Natural killer cell treated with Interleukin-12 subunit alpha and Interleukin-12 subunit beta and Interleukin-15 and Interleukin-18, amount 100 ng/mL, for 72 hours (primary cell): Measurements from ENCODE around the gene PSD. TPM values are rescaled to one million over a fixed set of nuclear protein-coding genes. Genes with fewer than 3 reads are reported as not detected.

Experiments used
- ATAC-seq, 2 donors: fragments of 150-1000 bp; cut with Tn5 transposase in 1 of 2; sonication (Bioruptor Pico), chemical (Tn5 transposase) in 1 of 2; 2 replicates each; pipeline ENCODE4 v1.10.0; 2021
- DNase-seq: peaks from one replicate; pipeline ENCODE4 v3.0.0; 2022; ENCODE audit warnings: low spot score
- H3K27ac Mint-ChIP-seq, 2 donors: 1 replicate in 1 of 2; 2 replicates in 1 of 2; pipeline ENCODE4 v1.8.0; 2022; ENCODE audit warnings: mixed read lengths in 2 of 2, mild to moderate bottlenecking in 1 of 2, moderate library complexity in 1 of 2
- H3K27me3 Mint-ChIP-seq, 2 donors: 1 replicate in 1 of 2; 2 replicates in 1 of 2; pipeline ENCODE4 v1.8.0; 2022; ENCODE audit warnings: mixed read lengths in 2 of 2
- H3K36me3 Mint-ChIP-seq: one replicate; pipeline ENCODE4 v1.8.0; 2022; ENCODE audit warnings: mixed read lengths
- H3K4me1 Mint-ChIP-seq, 2 donors: 1 replicate in 1 of 2; 2 replicates in 1 of 2; pipeline ENCODE4 v1.8.0; 2022; ENCODE audit warnings: low read depth in 2 of 2, mixed read lengths in 2 of 2, mild to moderate bottlenecking in 1 of 2
- H3K4me3 Mint-ChIP-seq: one replicate; pipeline ENCODE4 v1.8.0; 2022; ENCODE audit warnings: mixed read lengths
- H3K9me3 Mint-ChIP-seq: 2 replicates; pipeline ENCODE4 v1.8.0; 2022; ENCODE audit warnings: mixed read lengths
- total RNA-seq, 2 donors: library from RNA; stranded (reverse); gene quantifications; one replicate each; pipeline ENCODE4 v1.2.3, GENCODE V29; 2022

The PSD gene
- total RNA-seq, 2 donors from 2014 or later, result 2.3 to 7.6 TPM

DNA sequence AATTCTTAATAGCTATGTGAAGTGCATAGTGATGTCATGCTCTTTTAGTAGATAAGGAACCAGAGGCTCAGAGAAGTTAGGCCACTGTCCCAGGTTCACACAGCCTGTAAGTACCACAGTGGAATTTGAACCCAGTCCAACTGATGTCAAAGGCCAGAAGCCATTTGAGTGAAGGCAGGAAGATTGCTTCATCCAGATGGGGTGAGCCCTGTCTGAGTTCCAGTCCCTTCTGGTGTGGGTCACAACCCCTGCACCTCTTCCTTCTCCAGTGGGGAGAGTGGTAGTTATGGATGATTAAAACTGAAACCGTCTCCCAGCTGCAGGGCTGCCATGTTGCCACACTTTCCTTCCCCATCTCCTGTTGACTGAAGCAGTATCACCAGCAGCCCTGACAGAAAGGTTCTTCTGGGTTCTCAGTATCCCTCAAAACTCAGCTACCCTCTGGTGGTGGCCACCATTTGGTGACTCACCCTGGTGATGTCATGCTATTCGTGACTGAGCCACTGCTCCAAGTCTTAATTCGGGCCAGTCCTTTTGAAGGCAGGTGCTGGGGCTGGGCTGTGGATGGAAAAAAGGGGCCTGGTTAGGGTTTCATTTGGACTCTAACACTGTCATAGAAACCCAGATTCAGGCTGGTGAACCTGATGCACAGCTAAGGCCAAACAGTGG is 34.2 kb upstream of the PSD start:
- peak; percentile 71 for DNase-seq
- peaks cover 19 to 26% of the 10 kb centered on the region in 2 donors for H3K4me1 Mint-ChIP-seq

DNA sequence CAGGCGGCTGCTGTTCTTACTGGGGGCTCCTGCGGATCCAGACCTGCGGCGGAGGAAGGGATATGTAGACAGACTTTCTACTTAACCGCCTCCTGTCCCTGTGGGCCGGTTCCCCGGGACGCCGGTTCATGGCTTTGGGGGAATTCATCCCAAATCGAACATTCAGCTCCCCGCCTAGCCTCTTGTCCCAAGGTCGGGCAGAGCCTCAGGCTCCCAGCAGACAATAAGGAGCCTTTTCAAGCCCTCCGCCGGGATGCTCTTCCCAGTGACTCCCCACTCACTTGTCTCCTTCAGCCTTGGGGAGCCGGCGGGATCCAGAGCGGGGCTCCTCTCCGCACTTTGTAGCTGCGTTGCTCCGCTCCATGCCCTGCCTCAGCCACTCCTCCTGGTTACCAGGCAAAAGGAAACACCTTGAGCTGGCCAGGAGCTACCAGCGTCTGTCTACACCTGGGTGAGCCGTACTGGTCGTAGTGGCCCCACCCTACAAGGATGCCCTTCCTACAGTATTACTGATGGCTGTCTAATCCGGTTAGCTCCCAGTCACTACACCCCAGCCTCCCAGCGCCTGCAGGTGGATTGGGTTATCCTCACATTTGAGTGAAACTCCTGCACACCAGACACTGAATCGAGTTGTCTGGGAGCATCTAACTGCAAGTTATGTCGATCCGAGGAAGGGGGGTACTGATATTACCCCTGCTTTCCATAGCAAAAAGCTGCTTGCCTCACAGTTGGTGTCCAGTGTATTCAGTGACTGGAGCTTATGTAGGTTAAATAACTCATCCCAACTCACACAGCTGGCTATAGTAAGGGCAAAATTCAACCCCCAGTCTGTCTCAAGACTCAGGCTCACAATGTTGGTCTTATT is 32.8 kb upstream of the PSD start, which contains the start of gene C10orf95:
TSS of gene C10orf95 (minus strand) at position 439 of the 865 bp plus-strand sequence. CDS start 450 bp downstream, outside the sequence.
- H3K4me1 Mint-ChIP-seq, result peaks cover 19 to 26% of the 10 kb centered on the region in 2 donors
- DNase-seq (no peak), ATAC-seq (no peak)
- H3K27ac Mint-ChIP-seq, result peak within 1 kb of the TSS; percentile 89 to 93
- peak within 1 kb of the TSS; percentile 81 for H3K4me3 Mint-ChIP-seq
- no peaks in the 10 kb centered on the region for H3K27me3 Mint-ChIP-seq
- no peaks in the 10 kb centered on the region for H3K9me3 Mint-ChIP-seq
- peaks cover 7% of the 10 kb centered on the region for H3K36me3 Mint-ChIP-seq

More for the DNA sequence above, 34.2 kb upstream of the PSD start:
- no peaks in the 10 kb centered on the region for H3K9me3 Mint-ChIP-seq
- H3K27me3 Mint-ChIP-seq, result no peaks in the 10 kb centered on the region
- peaks cover 7% of the 10 kb centered on the region for H3K36me3 Mint-ChIP-seq
- H3K27ac Mint-ChIP-seq, result peak overlapping the region; percentile 89 to 93
- peak; percentile 69 to 74 for ATAC-seq
- H3K4me3 Mint-ChIP-seq, result peak overlapping the region; percentile 81

GRCh38 chr10:102450374-102451104 is 32.0 kb upstream of the PSD start:
- peak; percentile 93 for DNase-seq
- no peaks in the 10 kb centered on the region for H3K9me3 Mint-ChIP-seq
- H3K27me3 Mint-ChIP-seq, result no peaks in the 10 kb centered on the region
- peak overlapping the region; percentile 83 to 89 for H3K27ac Mint-ChIP-seq
- peak; percentile 89 to 92 for ATAC-seq
- H3K4me3 Mint-ChIP-seq, result peak overlapping the region; percentile 94
- H3K4me1 Mint-ChIP-seq, result peaks cover 19 to 26% of the 10 kb centered on the region in 2 donors
- H3K36me3 Mint-ChIP-seq, result peaks cover 7% of the 10 kb centered on the region

DNA sequence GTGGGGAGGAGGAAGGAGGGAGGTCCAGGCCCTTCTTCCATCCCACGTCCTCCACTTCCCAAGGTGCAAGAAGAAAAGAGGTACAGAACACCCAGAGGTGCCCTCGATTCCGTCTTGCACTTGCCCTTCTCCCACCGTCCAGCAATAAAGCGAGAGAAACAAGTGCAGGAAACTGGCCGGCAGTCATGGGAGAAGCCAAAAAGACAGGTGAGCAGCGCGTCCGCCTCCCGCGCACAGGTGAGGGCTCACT is 31.5 kb upstream of the PSD start:
- ATAC-seq, result peak in 1 of 2 donors; percentile 0
- Mint-ChIP-seq H3K27me3 (no peaks in the 10 kb centered on the region), H3K4me3 (peak overlapping the region; percentile 94), H3K9me3 (no peaks in the 10 kb centered on the region), H3K27ac (peak overlapping the region; percentile 83 to 89), H3K4me1 (peaks cover 19 to 27% of the 10 kb centered on the region in 2 donors), H3K36me3 (peaks cover 7% of the 10 kb centered on the region)
- DNase-seq, result no peak

DNA sequence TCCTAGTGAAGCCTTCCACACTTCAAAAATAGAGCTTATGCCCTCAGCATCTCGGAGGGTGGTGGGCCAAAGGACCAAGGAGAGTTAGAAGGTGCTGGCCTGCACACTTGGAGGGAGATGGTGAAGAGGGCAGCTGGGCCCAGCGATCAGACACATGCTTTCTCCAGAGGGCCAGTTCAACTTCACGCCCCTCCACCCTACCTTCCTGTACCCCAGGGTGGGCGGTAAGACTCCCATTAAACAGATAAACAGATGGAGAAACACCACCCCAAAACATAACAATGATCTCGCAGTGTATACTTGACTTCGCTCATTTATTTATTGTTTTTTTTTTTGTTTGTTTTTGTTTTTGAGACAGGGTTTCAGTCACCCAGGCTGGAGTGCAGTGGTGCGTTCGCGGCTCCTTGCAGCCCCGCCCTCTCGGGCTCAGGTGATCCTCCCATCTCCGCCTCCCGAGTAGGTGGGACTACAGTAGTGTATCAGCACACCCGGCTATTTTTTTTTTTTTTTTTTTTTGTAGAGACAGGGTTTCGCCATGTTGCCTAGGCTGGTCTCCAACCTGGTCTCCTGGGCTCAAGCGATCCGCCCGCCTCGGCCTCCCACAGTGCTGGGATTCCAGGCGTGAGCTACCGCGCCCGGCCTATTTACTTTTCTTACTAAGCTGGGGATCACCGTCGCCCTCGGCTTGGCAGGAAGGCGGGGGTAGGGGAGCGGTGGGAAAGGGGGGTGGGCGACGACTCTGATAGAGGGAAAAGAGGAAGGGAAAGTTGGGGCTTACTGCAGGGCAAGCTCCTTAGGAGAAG is 30.9 kb upstream of the PSD start:
- no peaks in the 10 kb centered on the region for H3K27me3 Mint-ChIP-seq
- peaks cover 19 to 31% of the 10 kb centered on the region in 2 donors for H3K4me1 Mint-ChIP-seq
- ATAC-seq, result peak; percentile 68 to 75
- peaks cover 7% of the 10 kb centered on the region for H3K36me3 Mint-ChIP-seq
- H3K27ac Mint-ChIP-seq, result peak overlapping the region; percentile 83 to 89
- no peaks in the 10 kb centered on the region for H3K9me3 Mint-ChIP-seq
- H3K4me3 Mint-ChIP-seq, result peak overlapping the region; percentile 94
- peak; percentile 86 for DNase-seq

DNA sequence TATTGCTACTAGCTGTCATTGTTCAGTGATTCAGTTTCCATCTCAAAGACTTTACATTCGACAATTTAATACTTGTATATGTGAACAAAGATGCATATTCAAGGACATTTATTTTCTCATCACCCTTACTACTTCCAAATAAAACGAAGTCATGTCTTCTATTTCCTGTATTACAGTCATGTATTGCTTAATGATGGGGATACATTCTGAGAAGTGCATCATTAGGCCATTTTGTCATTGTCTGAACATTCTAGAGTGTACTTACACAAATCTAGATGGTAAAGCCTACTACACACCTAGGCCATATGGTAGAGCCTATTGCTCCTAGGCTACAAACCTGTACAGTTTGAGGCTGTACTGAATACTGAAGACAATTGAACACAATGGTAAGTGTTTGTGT is 26.3 kb upstream of the PSD start:
- DNase-seq, result no peak
- Mint-ChIP-seq H3K36me3 (no peaks in the 10 kb centered on the region), H3K27ac (peak overlapping the region in 1 of 2 donors; percentile 48), H3K9me3 (no peaks in the 10 kb centered on the region), H3K4me3 (no peak overlapping the region), H3K4me1 (peaks cover 8 to 13% of the 10 kb centered on the region in 2 donors), H3K27me3 (no peaks in the 10 kb centered on the region)
- ATAC-seq, result no peak

DNA sequence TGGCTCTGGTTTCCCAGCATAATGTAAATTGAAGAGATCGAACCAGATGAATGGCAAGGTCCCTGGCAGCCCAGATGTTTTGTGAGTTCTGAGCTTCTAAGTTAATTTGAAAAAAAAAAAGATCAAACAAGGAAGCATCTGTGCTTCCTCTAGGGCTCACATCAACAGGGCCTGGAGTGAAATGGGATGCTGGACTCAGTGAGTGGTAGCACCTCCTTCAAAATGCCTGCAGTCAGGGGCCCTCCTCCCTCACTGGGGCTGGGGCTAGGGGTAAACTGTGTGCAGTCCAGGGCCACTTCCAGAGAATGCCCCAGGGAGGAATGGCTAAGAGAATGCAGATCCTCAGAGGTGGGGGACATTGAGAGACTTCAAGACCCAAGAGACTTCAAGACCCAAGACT is 19.8 kb upstream of the PSD start:
- H3K9me3 Mint-ChIP-seq, result no peaks in the 10 kb centered on the region
- peak overlapping the region; percentile 90 to 92 for H3K27ac Mint-ChIP-seq
- peaks cover 36 to 45% of the 10 kb centered on the region in 2 donors for H3K4me1 Mint-ChIP-seq

DNA sequence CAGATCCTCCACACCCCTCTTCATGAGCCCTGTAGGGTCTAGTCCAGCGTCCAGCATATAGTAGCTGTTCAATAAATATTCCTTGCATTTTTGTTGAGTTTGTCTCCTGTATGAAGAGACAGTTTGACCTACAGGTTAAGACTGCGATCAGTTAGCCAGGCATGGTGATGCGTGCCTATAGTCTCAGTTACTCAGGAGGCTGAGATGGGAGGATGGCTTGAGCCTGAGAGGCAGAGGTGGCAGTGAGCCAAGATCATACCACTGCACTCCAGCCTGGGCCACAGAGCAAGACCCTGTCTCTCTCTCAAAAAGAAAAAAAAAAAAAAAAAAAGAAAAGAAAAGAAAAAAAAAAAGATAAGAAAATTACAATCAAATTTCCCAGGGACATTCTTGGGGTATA is 18.9 kb upstream of the PSD start:
- Mint-ChIP-seq H3K27me3 (no peaks in the 10 kb centered on the region), H3K36me3 (no peaks in the 10 kb centered on the region), H3K9me3 (no peaks in the 10 kb centered on the region), H3K27ac (peak overlapping the region; percentile 90 to 92), H3K4me3 (peak overlapping the region; percentile 89), H3K4me1 (peaks cover 40 to 54% of the 10 kb centered on the region in 2 donors)
- DNase-seq (no peak), ATAC-seq (no peak)

More for the DNA sequence above, 19.8 kb upstream of the PSD start:
- no peak for DNase-seq
- peak overlapping the region; percentile 89 for H3K4me3 Mint-ChIP-seq
- no peaks in the 10 kb centered on the region for H3K36me3 Mint-ChIP-seq
- no peaks in the 10 kb centered on the region for H3K27me3 Mint-ChIP-seq
- ATAC-seq, result no peak

GRCh38 chr10:102436312-102436711 is 17.7 kb upstream of the PSD start:
- ATAC-seq, result no peak

GRCh38 chr10:102435529-102436233 is 17.1 kb upstream of the PSD start:
- H3K9me3 Mint-ChIP-seq, result no peaks in the 10 kb centered on the region
- peak overlapping the region; percentile 89 for H3K4me3 Mint-ChIP-seq
- no peaks in the 10 kb centered on the region for H3K36me3 Mint-ChIP-seq
- H3K4me1 Mint-ChIP-seq, result peaks cover 46 to 66% of the 10 kb centered on the region in 2 donors
- H3K27me3 Mint-ChIP-seq, result no peaks in the 10 kb centered on the region
- DNase-seq (peak; percentile 79), ATAC-seq (peak; percentile 15 to 64)
- peak overlapping the region; percentile 90 to 92 for H3K27ac Mint-ChIP-seq

More at GRCh38 chr10:102436312-102436711, 17.7 kb upstream of the PSD start:
- Mint-ChIP-seq H3K4me1 (peaks cover 46 to 65% of the 10 kb centered on the region in 2 donors), H3K27ac (peak overlapping the region; percentile 90 to 92), H3K9me3 (no peaks in the 10 kb centered on the region), H3K4me3 (peak overlapping the region; percentile 89), H3K27me3 (no peaks in the 10 kb centered on the region), H3K36me3 (no peaks in the 10 kb centered on the region)
- DNase-seq, result no peak

DNA sequence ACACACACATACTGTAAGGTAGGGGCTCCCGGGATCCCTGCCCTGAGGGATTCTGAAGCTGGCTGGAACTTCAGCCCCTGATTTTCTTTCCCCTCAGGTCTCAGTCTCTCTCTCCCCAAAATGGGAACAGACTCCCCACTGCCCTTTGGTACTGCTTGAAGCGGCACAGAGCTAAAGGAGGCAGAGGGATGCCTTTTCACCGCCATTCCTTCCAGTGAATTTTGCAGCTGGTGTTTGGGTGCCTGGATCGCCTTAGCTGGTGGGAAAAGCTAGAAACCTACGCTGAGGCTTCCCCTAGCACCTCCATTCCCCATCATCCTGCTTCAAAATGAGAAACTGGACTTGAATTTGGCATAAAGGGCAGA is 16.5 kb upstream of the PSD start:
- no peaks in the 10 kb centered on the region for H3K9me3 Mint-ChIP-seq
- H3K4me3 Mint-ChIP-seq, result peak overlapping the region; percentile 89
- H3K27me3 Mint-ChIP-seq, result no peaks in the 10 kb centered on the region
- DNase-seq, result no peak
- no peaks in the 10 kb centered on the region for H3K36me3 Mint-ChIP-seq
- ATAC-seq, result no peak
- peak overlapping the region; percentile 90 to 92 for H3K27ac Mint-ChIP-seq
- H3K4me1 Mint-ChIP-seq, result peaks cover 46 to 66% of the 10 kb centered on the region in 2 donors

- no peaks in the 10 kb centered on the region for H3K36me3 Mint-ChIP-seq
- no peak for ATAC-seq
- peaks cover 46 to 66% of the 10 kb centered on the region in 2 donors for H3K4me1 Mint-ChIP-seq
- no peaks in the 10 kb centered on the region for H3K27me3 Mint-ChIP-seq
- DNase-seq, result no peak
- H3K9me3 Mint-ChIP-seq, result no peaks in the 10 kb centered on the region
- peak overlapping the region; percentile 90 to 92 for H3K27ac Mint-ChIP-seq
- H3K4me3 Mint-ChIP-seq, result peak overlapping the region; percentile 89
Measured at GRCh38 chr10:102434394-102435132, 16.0 kb upstream of the PSD start.
